HFF-Myc (cell line): ENCODE data around the gene IGFALS.

Experiments used
- DNase-seq: peaks from one replicate; pipeline ENCODE4 v3.0.0-alpha.2; 2011; ENCODE audit warnings: low read depth; ENCODE audit errors: extremely low read depth
- H3K4me3 ChIP-seq: replicated peaks from 2 replicates; pipeline ENCODE4 v1.5.1; 2011; ENCODE audit warnings: low read depth, mild to moderate bottlenecking, control low read depth, low read length
- CTCF ChIP-seq: IDR thresholded peaks from 2 replicates; pipeline ENCODE4 v1.5.1; 2012; ENCODE audit warnings: mild to moderate bottlenecking, low read depth, low read length, control low read depth; ENCODE audit errors: missing control alignments

The IGFALS gene

GRCh38 chr16:1772362-1772907, 21.1 kb downstream of the IGFALS start, which contains the start of gene EME2:
EME2 (plus strand) TSS chr16:1772810; CDS start chr16:1773228, 418 bp downstream.
- DNase-seq = no peak
- peak within 1 kb of the TSS; percentile 91 for H3K4me3 ChIP-seq
- TF ChIP-seq CTCF = no peak

GRCh38 chr16:1771864-1772361, 21.6 kb downstream of the IGFALS start:
- no peak for DNase-seq
- TF ChIP-seq CTCF = no peak
- H3K4me3 ChIP-seq = peak overlapping the region; percentile 91

- no peak for DNase-seq
- H3K4me3 ChIP-seq = peak within 1 kb of the TSS; percentile 91
These were observed 22.2 kb downstream of the IGFALS start, which contains the start of gene NME3 for GRCh38 chr16:1771188-1771863. NME3 (minus strand) TSS chr16:1771543; CDS start chr16:1771534, 9 bp downstream.

GRCh38 chr16:1770328-1771187, 22.9 kb downstream of the IGFALS start:
- TF ChIP-seq CTCF = no peak
- H3K4me3 ChIP-seq = peak overlapping the region; percentile 91
- no peak for DNase-seq

More at GRCh38 chr16:1771188-1771863, 22.2 kb downstream of the IGFALS start, which contains the start of gene NME3:
- TF ChIP-seq CTCF = no peak

GRCh38 chr16:1769402-1770300, 23.9 kb downstream of the IGFALS start:
- no peak for DNase-seq
- no peak for TF ChIP-seq CTCF
- peak overlapping the region; percentile 91 for H3K4me3 ChIP-seq
